GM23338 (cell line): ENCODE data around the gene RAB29. TPM values are rescaled to one million over a fixed set of nuclear protein-coding genes. Genes with fewer than 3 reads are reported as not detected.

Experiments used
- ATAC-seq: fragments of 200-7000 bp; cut with Tn5 transposase; 3 replicates; pipeline ENCODE4 v1.9.1; 2020
- DNase-seq: peaks from one replicate; pipeline ENCODE4 v3.0.0-alpha.2; 2015; ENCODE audit warnings: low spot score
- H2AFZ ChIP-seq: fragments of 200-600 bp; sonication (generic); 2 replicates; pipeline ENCODE4 v1.8.0; 2016; ENCODE audit warnings: antibody characterized with exemption, mild to moderate bottlenecking, moderate library complexity
- H3F3A ChIP-seq: fragments of 200-600 bp; sonication (generic); replicated peaks from 2 replicates; pipeline ENCODE4 v1.8.0; 2017; ENCODE audit warnings: antibody characterized with exemption, mixed run types, low read depth
- H3K27ac ChIP-seq: fragments of 200-600 bp; sonication (generic); 2 replicates; pipeline ENCODE4 v1.6.1; 2016; ENCODE audit warnings: low read depth
- H3K27me3 ChIP-seq: fragments of 200-600 bp; sonication (generic); 2 replicates; pipeline ENCODE4 v1.8.0; 2016; ENCODE audit warnings: mild to moderate bottlenecking, mixed run types, moderate library complexity; ENCODE audit not compliant: insufficient read depth
- H3K36me3 ChIP-seq: fragments of 200-600 bp; sonication (generic); 2 replicates; pipeline ENCODE4 v1.8.0; 2016; ENCODE audit warnings: mild to moderate bottlenecking; ENCODE audit not compliant: insufficient read depth
- H3K4me1 ChIP-seq: fragments of 200-600 bp; sonication (generic); 2 replicates; pipeline ENCODE4 v1.8.0; 2016; ENCODE audit warnings: mild to moderate bottlenecking, moderate library complexity; ENCODE audit not compliant: insufficient read depth
- H3K4me2 ChIP-seq: fragments of 200-600 bp; sonication (generic); 2 replicates; pipeline ENCODE4 v1.7.1; 2017; ENCODE audit warnings: mixed run types
- H3K4me3 ChIP-seq: fragments of 200-600 bp; sonication (generic); 2 replicates; pipeline ENCODE4 v1.6.1; 2016; ENCODE audit warnings: mixed run types
- H3K79me2 ChIP-seq: fragments of 200-600 bp; sonication (generic); replicated peaks from 2 replicates; pipeline ENCODE4 v1.8.0; 2017; ENCODE audit warnings: mild to moderate bottlenecking; ENCODE audit not compliant: insufficient read depth
- H3K9me2 ChIP-seq: fragments of 200-600 bp; sonication (generic); 2 replicates; pipeline ENCODE4 v1.8.0; 2017; ENCODE audit not compliant: insufficient read depth
- H4K20me1 ChIP-seq: fragments of 200-600 bp; sonication (generic); replicated peaks from 2 replicates; pipeline ENCODE4 v1.8.0; 2017; ENCODE audit warnings: mild to moderate bottlenecking; ENCODE audit not compliant: insufficient read depth
- H3K27ac Mint-ChIP-seq: 2 replicates; pipeline ENCODE4 v1.8.0; 2020; ENCODE audit warnings: inconsistent platforms, mild to moderate bottlenecking, moderate library complexity, mixed read lengths
- H3K27me3 Mint-ChIP-seq: 3 replicates; pipeline ENCODE4 v1.8.0; 2022; ENCODE audit warnings: low read depth, mild to moderate bottlenecking, moderate library complexity, mixed read lengths, inconsistent platforms; ENCODE audit not compliant: insufficient read depth, poor library complexity
- H3K36me3 Mint-ChIP-seq: 3 replicates; pipeline ENCODE4 v1.8.0; 2021; ENCODE audit warnings: low read depth, mild to moderate bottlenecking, inconsistent platforms, moderate library complexity, mixed read lengths
- H3K4me1 Mint-ChIP-seq: 3 replicates; pipeline ENCODE4 v1.8.0; 2020; ENCODE audit warnings: mild to moderate bottlenecking, inconsistent platforms, mixed read lengths
- H3K4me3 Mint-ChIP-seq: 3 replicates; pipeline ENCODE4 v1.8.0; 2021; ENCODE audit warnings: moderate library complexity, mild to moderate bottlenecking, inconsistent platforms, mixed read lengths
- H3K9me3 Mint-ChIP-seq: 3 replicates; pipeline ENCODE4 v1.8.0; 2020; ENCODE audit warnings: moderate library complexity, mild to moderate bottlenecking, inconsistent platforms, mixed read lengths
- POLR2AphosphoS5 ChIP-seq: IDR thresholded peaks from 2 replicates; pipeline ENCODE4 v1.6.1; 2016; ENCODE audit warnings: antibody characterized with exemption, low read depth
- STAT1 ChIP-seq: IDR thresholded peaks from one replicate; pipeline ENCODE4 v1.6.1; 2016; ENCODE audit warnings: antibody characterized with exemption; ENCODE audit not compliant: unreplicated experiment
- ZNF114 ChIP-seq: fragments of 250-450 bp; sonication (Bioruptor Pico); IDR thresholded peaks from 2 replicates; pipeline ENCODE4 v1.5.0; 2020; ENCODE audit warnings: mild to moderate bottlenecking, moderate library complexity
- ZNF331 ChIP-seq: fragments of 250-450 bp; sonication (Bioruptor Pico); IDR thresholded peaks from 2 replicates; pipeline ENCODE4 v1.5.0; 2020; ENCODE audit warnings: low read depth, mild to moderate bottlenecking, moderate library complexity
- polyA plus RNA-seq: library from polyadenylated mRNA; unstranded; fragments of >200 nt; fragmentation: Nextera tagmentation; extraction: Ambion mirVana; gene quantifications from 2 replicates; pipeline ENCODE4 v1.2.1, GENCODE V29; 2016
- total RNA-seq: library from RNA; depleted of rRNA; stranded (reverse); fragments of >200 nt; shearing (Covaris generic); gene quantifications from 2 replicates; pipeline ENCODE4 v1.2.3, GENCODE V29; 2014
- TF ChIP-seq, protein P1 (sequence below): IDR thresholded peaks from one replicate; pipeline ENCODE4 v1.6.1; 2018; ENCODE audit warnings: antibody characterized with exemption; ENCODE audit not compliant: unreplicated experiment
- TF ChIP-seq, protein P2 (sequence below): fragments of 250-450 bp; sonication (Bioruptor Pico); IDR thresholded peaks from 2 replicates; pipeline ENCODE4 v1.5.0; 2020; ENCODE audit warnings: mild to moderate bottlenecking, moderate library complexity

Gene RAB29
- total and polyA plus RNA-seq, 2 experiments from 2014 or later = 7.1 to 9.1 TPM

DNA sequence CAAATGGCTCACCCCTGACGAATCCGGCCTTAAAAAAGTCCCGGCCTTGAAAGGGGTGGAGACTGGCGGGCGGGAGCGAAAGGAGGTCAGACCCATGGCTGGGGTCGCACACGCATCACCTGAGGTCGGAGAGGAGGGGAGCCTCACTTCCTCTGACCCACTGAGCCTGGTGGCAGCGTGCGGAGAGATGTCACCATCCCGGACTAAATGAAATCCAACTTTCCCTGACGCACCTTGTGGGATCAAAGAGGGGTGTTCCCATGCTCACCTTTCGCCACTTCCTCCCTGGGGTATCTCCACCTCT, 38.4 kb upstream of the RAB29 start:
- Histone ChIP-seq H3K27ac (no peak overlapping the region), H3K9me2 (no peaks in the 10 kb centered on the region), H3K79me2 (peaks cover 36% of the 10 kb centered on the region), H3K4me2 (peak overlapping the region; percentile 97), H3F3A (no peaks in the 10 kb centered on the region), H3K27me3 (peaks cover 6% of the 10 kb centered on the region; the same call in 1 of the 2 replicates), H3K4me1 (peaks cover 17% of the 10 kb centered on the region), H3K4me3 (peak overlapping the region; percentile 95), H3K36me3 (no peaks in the 10 kb centered on the region), H4K20me1 (peaks cover 7% of the 10 kb centered on the region), H2AFZ (peak overlapping the region; percentile 98)
- H3K4me3 Mint-ChIP-seq = peak overlapping the region; percentile 96
- TF ChIP-seq STAT1 (no peak), POLR2AphosphoS5 (no peak), ZNF331 (CRISPR knock-in tag) (no peak), ZNF114 (CRISPR knock-in tag) (no peak)
- TF ChIP-seq, protein P1, sequence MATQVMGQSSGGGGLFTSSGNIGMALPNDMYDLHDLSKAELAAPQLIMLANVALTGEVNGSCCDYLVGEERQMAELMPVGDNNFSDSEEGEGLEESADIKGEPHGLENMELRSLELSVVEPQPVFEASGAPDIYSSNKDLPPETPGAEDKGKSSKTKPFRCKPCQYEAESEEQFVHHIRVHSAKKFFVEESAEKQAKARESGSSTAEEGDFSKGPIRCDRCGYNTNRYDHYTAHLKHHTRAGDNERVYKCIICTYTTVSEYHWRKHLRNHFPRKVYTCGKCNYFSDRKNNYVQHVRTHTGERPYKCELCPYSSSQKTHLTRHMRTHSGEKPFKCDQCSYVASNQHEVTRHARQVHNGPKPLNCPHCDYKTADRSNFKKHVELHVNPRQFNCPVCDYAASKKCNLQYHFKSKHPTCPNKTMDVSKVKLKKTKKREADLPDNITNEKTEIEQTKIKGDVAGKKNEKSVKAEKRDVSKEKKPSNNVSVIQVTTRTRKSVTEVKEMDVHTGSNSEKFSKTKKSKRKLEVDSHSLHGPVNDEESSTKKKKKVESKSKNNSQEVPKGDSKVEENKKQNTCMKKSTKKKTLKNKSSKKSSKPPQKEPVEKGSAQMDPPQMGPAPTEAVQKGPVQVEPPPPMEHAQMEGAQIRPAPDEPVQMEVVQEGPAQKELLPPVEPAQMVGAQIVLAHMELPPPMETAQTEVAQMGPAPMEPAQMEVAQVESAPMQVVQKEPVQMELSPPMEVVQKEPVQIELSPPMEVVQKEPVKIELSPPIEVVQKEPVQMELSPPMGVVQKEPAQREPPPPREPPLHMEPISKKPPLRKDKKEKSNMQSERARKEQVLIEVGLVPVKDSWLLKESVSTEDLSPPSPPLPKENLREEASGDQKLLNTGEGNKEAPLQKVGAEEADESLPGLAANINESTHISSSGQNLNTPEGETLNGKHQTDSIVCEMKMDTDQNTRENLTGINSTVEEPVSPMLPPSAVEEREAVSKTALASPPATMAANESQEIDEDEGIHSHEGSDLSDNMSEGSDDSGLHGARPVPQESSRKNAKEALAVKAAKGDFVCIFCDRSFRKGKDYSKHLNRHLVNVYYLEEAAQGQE = no peak
- TF ChIP-seq, protein P2, sequence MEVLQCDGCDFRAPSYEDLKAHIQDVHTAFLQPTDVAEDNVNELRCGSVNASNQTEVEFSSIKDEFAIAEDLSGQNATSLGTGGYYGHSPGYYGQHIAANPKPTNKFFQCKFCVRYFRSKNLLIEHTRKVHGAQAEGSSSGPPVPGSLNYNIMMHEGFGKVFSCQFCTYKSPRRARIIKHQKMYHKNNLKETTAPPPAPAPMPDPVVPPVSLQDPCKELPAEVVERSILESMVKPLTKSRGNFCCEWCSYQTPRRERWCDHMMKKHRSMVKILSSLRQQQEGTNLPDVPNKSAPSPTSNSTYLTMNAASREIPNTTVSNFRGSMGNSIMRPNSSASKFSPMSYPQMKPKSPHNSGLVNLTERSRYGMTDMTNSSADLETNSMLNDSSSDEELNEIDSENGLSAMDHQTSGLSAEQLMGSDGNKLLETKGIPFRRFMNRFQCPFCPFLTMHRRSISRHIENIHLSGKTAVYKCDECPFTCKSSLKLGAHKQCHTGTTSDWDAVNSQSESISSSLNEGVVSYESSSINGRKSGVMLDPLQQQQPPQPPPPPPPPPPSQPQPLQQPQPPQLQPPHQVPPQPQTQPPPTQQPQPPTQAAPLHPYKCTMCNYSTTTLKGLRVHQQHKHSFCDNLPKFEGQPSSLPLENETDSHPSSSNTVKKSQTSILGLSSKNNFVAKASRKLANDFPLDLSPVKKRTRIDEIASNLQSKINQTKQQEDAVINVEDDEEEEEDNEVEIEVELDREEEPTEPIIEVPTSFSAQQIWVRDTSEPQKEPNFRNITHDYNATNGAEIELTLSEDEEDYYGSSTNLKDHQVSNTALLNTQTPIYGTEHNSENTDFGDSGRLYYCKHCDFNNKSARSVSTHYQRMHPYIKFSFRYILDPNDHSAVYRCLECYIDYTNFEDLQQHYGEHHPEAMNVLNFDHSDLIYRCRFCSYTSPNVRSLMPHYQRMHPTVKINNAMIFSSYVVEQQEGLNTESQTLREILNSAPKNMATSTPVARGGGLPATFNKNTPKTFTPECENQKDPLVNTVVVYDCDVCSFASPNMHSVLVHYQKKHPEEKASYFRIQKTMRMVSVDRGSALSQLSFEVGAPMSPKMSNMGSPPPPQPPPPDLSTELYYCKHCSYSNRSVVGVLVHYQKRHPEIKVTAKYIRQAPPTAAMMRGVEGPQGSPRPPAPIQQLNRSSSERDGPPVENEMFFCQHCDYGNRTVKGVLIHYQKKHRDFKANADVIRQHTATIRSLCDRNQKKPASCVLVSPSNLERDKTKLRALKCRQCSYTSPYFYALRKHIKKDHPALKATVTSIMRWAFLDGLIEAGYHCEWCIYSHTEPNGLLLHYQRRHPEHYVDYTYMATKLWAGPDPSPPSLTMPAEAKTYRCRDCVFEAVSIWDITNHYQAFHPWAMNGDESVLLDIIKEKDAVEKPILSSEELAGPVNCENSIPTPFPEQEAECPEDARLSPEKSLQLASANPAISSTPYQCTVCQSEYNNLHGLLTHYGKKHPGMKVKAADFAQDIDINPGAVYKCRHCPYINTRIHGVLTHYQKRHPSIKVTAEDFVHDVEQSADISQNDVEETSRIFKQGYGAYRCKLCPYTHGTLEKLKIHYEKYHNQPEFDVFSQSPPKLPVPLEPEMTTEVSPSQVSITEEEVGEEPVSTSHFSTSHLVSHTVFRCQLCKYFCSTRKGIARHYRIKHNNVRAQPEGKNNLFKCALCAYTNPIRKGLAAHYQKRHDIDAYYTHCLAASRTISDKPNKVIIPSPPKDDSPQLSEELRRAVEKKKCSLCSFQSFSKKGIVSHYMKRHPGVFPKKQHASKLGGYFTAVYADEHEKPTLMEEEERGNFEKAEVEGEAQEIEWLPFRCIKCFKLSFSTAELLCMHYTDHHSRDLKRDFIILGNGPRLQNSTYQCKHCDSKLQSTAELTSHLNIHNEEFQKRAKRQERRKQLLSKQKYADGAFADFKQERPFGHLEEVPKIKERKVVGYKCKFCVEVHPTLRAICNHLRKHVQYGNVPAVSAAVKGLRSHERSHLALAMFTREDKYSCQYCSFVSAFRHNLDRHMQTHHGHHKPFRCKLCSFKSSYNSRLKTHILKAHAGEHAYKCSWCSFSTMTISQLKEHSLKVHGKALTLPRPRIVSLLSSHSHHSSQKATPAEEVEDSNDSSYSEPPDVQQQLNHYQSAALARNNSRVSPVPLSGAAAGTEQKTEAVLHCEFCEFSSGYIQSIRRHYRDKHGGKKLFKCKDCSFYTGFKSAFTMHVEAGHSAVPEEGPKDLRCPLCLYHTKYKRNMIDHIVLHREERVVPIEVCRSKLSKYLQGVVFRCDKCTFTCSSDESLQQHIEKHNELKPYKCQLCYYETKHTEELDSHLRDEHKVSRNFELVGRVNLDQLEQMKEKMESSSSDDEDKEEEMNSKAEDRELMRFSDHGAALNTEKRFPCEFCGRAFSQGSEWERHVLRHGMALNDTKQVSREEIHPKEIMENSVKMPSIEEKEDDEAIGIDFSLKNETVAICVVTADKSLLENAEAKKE (CRISPR knock-in tag) = no peak
- peaks cover 7% of the 10 kb centered on the region for H3K27me3 Mint-ChIP-seq
- peaks cover 31% of the 10 kb centered on the region for H3K4me1 Mint-ChIP-seq
- DNase-seq = no peak
- H3K27ac Mint-ChIP-seq = no peak overlapping the region; the same call in none of the 2 replicates
- no peak; the same call in 2 of the 3 replicates for ATAC-seq
- H3K36me3 Mint-ChIP-seq = peaks cover 24% of the 10 kb centered on the region
- H3K9me3 Mint-ChIP-seq = no peaks in the 10 kb centered on the region; the same call in 2 of the 3 replicates
